Measurements from ENCODE around the gene RRAGC.
"Not testable (repeated sequence)": the region's sequence is repeated elsewhere in the genome, so short reads cannot be mapped to it uniquely, and the experiment has no call there.

Gene RRAGC

GRCh38 chr1:38817267-38818174 lies 42.1 kb downstream of the RRAGC start:
- Mint-ChIP-seq H3K9me3 (no peaks in the 10 kb centered on the region), H3K4me3 (peak overlapping the region in 2 of 3 experiments; percentile 56), H3K4me1 (peaks cover 21% of the 10 kb centered on the region), H3K27me3 (ENCODE audit: low read depth) (peaks cover 79% of the 10 kb centered on the region), H3K27ac (no peak overlapping the region), H3K36me3 (ENCODE audit: low read depth) (no peaks in the 10 kb centered on the region)
- TF ChIP-seq CTCF (IDR thresholded peaks at IDR 0.05; ENCODE audit: unreplicated experiment in 3 of 3) = no peak

GRCh38 chr1:38815903-38816627 lies 43.5 kb downstream of the RRAGC start:
- peak overlapping the region; percentile 11 to 45 (median 39) for H3K27ac Mint-ChIP-seq
- H3K4me1 Mint-ChIP-seq = peaks cover 21% of the 10 kb centered on the region

GRCh38 chr1:38814984-38815464 lies 44.5 kb downstream of the RRAGC start:
- Mint-ChIP-seq H3K27me3 (ENCODE audit: low read depth) (peaks cover 81% of the 10 kb centered on the region), H3K36me3 (ENCODE audit: low read depth) (no peaks in the 10 kb centered on the region), H3K9me3 (no peaks in the 10 kb centered on the region), H3K4me3 (peak overlapping the region in 1 of 3 experiments; percentile 19), H3K27ac (no peak overlapping the region), H3K4me1 (peaks cover 21% of the 10 kb centered on the region)
- TF ChIP-seq CTCF (IDR thresholded peaks at IDR 0.05; ENCODE audit: unreplicated experiment in 3 of 3) = no peak

More at GRCh38 chr1:38815903-38816627, 43.5 kb downstream of the RRAGC start:
- TF ChIP-seq CTCF (IDR thresholded peaks at IDR 0.05; ENCODE audit: unreplicated experiment in 3 of 3) = no peak
- H3K4me3 Mint-ChIP-seq = peak overlapping the region; percentile 42 to 69 (median 63)
- peaks cover 80% of the 10 kb centered on the region for H3K27me3 Mint-ChIP-seq (ENCODE audit: low read depth)
- no peaks in the 10 kb centered on the region for H3K36me3 Mint-ChIP-seq (ENCODE audit: low read depth)
- no peaks in the 10 kb centered on the region for H3K9me3 Mint-ChIP-seq

GRCh38 chr1:38814444-38814983 lies 45.1 kb downstream of the RRAGC start:
- Mint-ChIP-seq H3K9me3 (no peaks in the 10 kb centered on the region), H3K4me1 (peaks cover 17% of the 10 kb centered on the region), H3K36me3 (ENCODE audit: low read depth) (no peaks in the 10 kb centered on the region), H3K4me3 (peak overlapping the region in 2 of 3 experiments; percentile 21 to 40), H3K27ac (peak overlapping the region in 2 of 3 experiments; percentile 14 to 26), H3K27me3 (ENCODE audit: low read depth) (peaks cover 79% of the 10 kb centered on the region)
- no peak for TF ChIP-seq CTCF (IDR thresholded peaks at IDR 0.05; ENCODE audit: unreplicated experiment in 3 of 3)

- peaks cover 85% of the 10 kb centered on the region for H3K27me3 Mint-ChIP-seq (ENCODE audit: low read depth)
- no peaks in the 10 kb centered on the region for H3K9me3 Mint-ChIP-seq
- no peak overlapping the region for H3K27ac Mint-ChIP-seq
These were observed 46.6 kb downstream of the RRAGC start for GRCh38 chr1:38812981-38813380.

GRCh38 chr1:38811466-38811865 lies 48.1 kb downstream of the RRAGC start:
- H3K36me3 Mint-ChIP-seq (ENCODE audit: low read depth) = not testable (repeated sequence)

More at GRCh38 chr1:38812981-38813380, 46.6 kb downstream of the RRAGC start:
- no peak for TF ChIP-seq CTCF (IDR thresholded peaks at IDR 0.05; ENCODE audit: unreplicated experiment in 3 of 3)
- H3K36me3 Mint-ChIP-seq (ENCODE audit: low read depth) = no peaks in the 10 kb centered on the region
- H3K4me3 Mint-ChIP-seq = no peak overlapping the region
- peaks cover 16% of the 10 kb centered on the region for H3K4me1 Mint-ChIP-seq

More at GRCh38 chr1:38811466-38811865, 48.1 kb downstream of the RRAGC start:
- H3K9me3 Mint-ChIP-seq, H3K27ac Mint-ChIP-seq, H3K4me3 Mint-ChIP-seq: not testable (repeated sequence)
- Mint-ChIP-seq H3K4me1 (peaks cover 12% of the 10 kb centered on the region), H3K27me3 (ENCODE audit: low read depth) (peaks cover 90% of the 10 kb centered on the region)
